GM12875 (cell line): Measurements from ENCODE around the gene SLCO2A1.

Source experiments
- H3K4me3 ChIP-seq: one replicate; pipeline ENCODE4 v1.5.1; 2011; ENCODE audit warnings: low read depth, low read length, control low read depth
- TF ChIP-seq, protein P1 (sequence below): IDR thresholded peaks from 2 replicates; pipeline ENCODE4 v1.5.1; 2011; ENCODE audit warnings: low read depth, mild to moderate bottlenecking, control low read depth, inconsistent platforms, low read length, moderate library complexity, borderline replicate concordance; ENCODE audit not compliant: insufficient read depth

The SLCO2A1 gene

DNA sequence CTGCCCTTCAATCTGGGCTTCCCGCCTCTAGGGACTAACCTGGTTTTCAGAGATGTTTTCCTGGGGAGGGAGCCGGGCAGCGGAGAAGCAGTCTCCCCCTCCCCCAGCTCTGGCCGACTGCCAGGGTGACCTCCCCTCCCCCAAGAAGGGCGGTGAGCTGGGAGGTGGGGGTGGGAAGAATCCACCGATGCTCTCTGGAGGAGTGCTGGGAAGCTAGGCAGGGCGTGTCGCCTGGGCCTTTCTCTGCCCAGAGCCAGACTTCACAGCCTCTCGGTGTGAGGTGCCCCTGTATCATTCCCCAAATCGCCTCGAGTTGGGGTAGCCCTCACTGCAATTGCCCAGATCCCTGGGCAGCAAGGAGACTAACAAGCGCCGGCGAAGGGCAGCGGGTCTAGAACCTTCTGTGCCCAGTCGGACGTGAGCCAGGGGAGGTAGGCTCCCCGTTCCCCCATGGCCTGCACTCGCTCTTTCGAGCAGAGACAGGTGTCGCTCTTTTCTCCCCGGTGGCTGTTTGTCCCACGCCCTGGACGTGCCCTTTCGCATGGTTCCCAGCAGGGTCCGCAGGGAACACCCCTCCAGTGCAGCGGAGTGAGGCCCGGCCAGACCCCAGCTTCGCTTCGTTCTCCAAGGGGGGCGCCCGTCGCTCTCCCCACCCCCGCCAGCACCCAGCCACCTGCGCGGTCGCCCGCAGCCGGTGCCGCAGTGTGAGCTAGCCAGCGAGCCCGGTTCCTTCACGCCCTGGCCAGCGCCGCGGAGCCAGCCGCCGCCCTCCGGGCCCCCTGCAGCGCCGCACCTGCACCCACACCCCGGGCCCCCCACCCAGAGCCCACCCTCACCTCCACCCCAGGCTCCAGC is 135.1 kb downstream of the SLCO2A1 start:
- H3K4me3 ChIP-seq = no peak overlapping the region
- TF ChIP-seq, protein P1, sequence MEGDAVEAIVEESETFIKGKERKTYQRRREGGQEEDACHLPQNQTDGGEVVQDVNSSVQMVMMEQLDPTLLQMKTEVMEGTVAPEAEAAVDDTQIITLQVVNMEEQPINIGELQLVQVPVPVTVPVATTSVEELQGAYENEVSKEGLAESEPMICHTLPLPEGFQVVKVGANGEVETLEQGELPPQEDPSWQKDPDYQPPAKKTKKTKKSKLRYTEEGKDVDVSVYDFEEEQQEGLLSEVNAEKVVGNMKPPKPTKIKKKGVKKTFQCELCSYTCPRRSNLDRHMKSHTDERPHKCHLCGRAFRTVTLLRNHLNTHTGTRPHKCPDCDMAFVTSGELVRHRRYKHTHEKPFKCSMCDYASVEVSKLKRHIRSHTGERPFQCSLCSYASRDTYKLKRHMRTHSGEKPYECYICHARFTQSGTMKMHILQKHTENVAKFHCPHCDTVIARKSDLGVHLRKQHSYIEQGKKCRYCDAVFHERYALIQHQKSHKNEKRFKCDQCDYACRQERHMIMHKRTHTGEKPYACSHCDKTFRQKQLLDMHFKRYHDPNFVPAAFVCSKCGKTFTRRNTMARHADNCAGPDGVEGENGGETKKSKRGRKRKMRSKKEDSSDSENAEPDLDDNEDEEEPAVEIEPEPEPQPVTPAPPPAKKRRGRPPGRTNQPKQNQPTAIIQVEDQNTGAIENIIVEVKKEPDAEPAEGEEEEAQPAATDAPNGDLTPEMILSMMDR = no peak

DNA sequence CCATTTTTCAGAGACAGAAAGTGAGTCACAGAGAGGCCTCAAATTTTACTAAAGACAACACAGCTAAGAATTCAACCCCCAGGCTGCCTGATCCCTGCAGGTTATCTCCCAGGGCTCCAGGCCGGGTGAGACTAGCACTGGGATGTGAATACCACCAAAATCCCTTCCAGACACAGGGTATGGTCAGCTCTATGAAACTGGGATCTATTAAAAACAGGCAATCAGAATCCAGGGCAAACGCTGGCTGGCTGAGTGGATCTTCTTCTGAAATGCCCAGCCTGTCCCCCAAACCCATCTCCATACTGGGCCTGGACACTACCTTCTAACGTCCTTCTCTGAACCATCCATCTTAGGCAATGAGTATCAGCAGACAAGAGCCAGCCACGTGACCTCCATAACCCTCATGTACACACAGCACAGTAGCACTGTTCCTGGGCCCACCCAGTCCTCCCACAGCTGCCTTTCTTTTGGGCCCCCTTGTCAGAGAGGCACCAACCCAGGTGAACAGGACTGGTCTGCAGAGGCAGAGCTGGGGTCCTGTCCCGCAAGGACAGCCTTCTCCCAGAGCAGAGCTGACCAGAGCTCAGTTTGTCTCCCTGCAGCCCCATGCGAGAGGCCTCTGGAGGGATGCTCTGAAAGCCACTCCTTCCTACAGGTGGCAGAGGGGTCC is 135.9 kb downstream of the SLCO2A1 start:
- TF ChIP-seq, protein P1 = no peak
- H3K4me3 ChIP-seq = no peak overlapping the region

DNA sequence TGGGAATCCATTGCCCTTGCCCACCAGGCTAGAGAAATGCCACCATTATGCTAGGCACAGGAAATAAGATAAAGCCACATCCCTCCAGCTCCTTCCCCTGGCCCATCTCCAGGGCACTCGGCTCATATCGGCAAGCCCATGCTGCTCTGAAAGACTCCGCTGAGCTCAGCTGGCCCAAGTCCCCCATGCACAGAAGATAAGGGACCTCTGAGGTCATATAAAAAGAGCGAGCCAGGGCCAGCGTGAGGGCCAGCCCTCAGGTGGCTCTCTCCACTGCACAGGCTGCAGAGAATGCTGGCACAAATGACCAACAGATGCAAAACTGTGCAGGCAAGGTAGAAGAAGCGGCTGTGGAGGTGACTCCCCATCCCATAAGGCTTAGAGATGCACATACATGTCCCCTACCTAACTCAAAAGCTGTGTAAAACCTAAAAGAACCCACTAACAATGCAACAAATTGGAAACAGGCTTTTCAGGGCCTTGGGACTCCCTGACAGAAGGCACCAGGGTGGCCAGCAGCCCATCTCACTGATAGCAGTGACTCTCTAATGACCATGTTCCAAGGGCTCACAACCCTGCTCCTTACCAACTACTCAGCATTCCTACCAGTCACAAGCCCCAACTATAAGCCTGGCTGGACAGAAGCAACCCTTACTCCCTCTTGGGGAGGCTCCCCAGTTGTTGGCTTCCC is 137.0 kb downstream of the SLCO2A1 start:
- no peak overlapping the region for H3K4me3 ChIP-seq
- TF ChIP-seq, protein P1 = no peak

DNA sequence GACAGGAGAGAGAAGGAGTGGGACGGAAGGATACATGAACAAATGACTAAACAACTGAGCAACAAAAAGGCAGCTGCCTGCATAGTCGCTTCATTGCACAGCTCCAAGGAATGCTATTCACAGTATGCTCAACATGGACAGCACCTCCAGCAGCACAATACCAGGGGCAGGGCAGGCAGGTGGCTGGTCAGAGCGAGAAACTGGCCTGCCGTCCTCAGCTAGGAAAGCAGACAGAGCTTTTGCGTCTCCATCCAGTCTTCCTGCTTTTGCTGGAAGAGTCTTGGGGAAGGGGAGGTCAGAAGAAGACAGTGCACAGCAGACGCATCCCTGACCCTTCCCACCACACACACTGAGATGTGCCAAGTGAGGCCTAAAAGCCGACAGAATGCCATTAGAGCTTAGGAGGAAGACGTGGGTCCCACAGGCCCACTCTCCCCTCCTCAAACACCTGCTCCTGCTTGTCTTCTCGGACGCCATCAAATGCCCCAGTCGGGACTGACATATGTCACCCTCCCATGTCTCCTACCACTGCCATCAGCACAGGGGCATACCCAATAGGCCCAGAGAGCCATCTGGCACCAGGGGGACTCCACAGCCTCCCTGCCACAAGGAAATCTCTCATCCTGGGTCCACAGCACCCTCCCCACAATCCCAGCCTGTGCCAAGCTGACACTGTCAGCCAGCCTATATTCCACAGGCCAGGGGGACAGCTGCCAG is 137.9 kb downstream of the SLCO2A1 start:
- TF ChIP-seq, protein P1 = no peak
- H3K4me3 ChIP-seq = no peak overlapping the region

DNA sequence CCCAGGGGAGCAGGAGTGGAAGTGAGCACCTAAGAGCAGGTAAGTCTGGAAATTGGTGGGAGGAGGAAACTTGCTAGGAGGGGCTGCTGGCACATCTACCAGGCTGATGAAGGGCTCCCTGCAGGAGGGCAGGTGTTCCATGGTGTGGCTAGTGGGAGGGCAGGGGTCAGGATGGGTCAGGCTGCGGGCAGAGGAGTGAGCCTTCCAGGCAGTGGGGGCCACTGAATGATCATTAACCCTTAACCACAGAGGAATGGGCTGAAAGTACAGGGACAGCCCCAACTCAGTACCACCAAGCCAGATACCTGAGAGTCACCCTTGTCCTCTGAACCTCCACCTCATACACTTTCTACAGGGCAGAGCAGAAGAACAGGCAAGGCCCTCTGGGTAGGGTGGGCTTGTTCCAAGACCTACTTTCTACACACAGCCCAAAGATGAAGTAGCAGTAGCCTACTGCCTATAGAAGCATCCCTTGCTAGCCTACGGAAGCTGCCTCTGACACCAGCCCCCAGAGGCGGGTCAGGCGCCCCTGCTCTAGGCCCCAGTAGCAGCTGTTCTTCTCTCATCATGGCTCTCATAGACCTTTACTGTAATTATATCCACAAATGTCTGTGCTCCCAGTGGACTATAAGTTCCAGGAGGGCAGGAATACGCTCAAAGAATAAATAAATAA is 138.6 kb downstream of the SLCO2A1 start:
- TF ChIP-seq, protein P1 = no peak
- no peak overlapping the region for H3K4me3 ChIP-seq

DNA sequence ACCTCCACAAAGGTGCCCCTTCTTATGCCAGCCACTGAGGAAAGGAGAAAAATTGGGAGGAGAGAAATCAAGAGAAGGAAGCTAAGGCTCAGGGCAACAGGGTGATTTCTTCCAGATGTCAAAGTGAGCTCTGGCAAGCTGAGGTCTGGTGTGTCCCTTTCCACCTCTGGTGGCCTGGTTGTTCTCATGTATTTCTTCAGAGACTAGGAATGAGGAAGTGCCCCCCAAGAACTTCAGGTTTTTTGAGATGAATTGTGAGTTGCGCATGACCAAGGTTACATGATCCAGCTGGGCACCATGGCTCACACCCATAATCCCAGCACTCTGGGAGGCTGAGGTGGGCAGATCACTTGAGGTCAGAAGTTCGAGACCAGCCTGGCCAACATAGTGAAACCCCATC is 139.7 kb downstream of the SLCO2A1 start:
- no peak overlapping the region for H3K4me3 ChIP-seq
- TF ChIP-seq, protein P1 = no peak
